Neural progenitor cell (in vitro differentiated cells): ENCODE measurements around the gene PRSS57. TPM values are rescaled to one million over a fixed set of nuclear protein-coding genes. Genes with fewer than 3 reads are reported as not detected.
"Not testable (repeated sequence)": the region's sequence is repeated elsewhere in the genome, so short reads cannot be mapped to it uniquely, and the experiment has no call there.

Source experiments
- DNase-seq: peaks from one replicate; pipeline ENCODE4 v3.0.0-alpha.2; 2016; ENCODE audit warnings: low spot score
- H2AFZ ChIP-seq: fragments of 200-600 bp; sonication (generic); replicated peaks from 2 replicates; pipeline ENCODE4 v1.6.1; 2016; ENCODE audit warnings: antibody characterized with exemption
- H3F3A ChIP-seq: fragments of 200-600 bp; sonication (generic); 2 replicates; pipeline ENCODE4 v1.6.1; 2016; ENCODE audit warnings: antibody characterized with exemption, low read depth
- H3K27ac ChIP-seq: fragments of 200-600 bp; sonication (generic); 2 replicates; pipeline ENCODE4 v1.5.1; 2016; ENCODE audit warnings: mild to moderate bottlenecking
- H3K27me3 ChIP-seq: fragments of 200-600 bp; sonication (generic); 2 replicates; pipeline ENCODE4 v1.6.1; 2016; ENCODE audit warnings: mild to moderate bottlenecking, moderate library complexity
- H3K36me3 ChIP-seq: fragments of 200-600 bp; sonication (generic); 2 replicates; pipeline ENCODE4 v1.5.1; 2016
- H3K4me1 ChIP-seq: fragments of 200-600 bp; sonication (generic); 2 replicates; pipeline ENCODE4 v1.6.1; 2016; ENCODE audit warnings: mixed run types
- H3K4me2 ChIP-seq: fragments of 200-600 bp; sonication (generic); 2 replicates; pipeline ENCODE4 v1.6.1; 2016
- H3K4me3 ChIP-seq: fragments of 200-600 bp; sonication (generic); 2 replicates; pipeline ENCODE4 v1.5.1; 2016
- H3K79me2 ChIP-seq: fragments of 200-600 bp; sonication (generic); 2 replicates; pipeline ENCODE4 v1.6.1; 2016; ENCODE audit warnings: low read depth
- H3K9ac ChIP-seq: fragments of 200-600 bp; sonication (generic); 2 replicates; pipeline ENCODE4 v1.6.1; 2016
- H3K9me3 ChIP-seq: fragments of 200-600 bp; sonication (generic); 2 replicates; pipeline ENCODE4 v1.5.1; 2016; ENCODE audit warnings: low read depth
- H4K20me1 ChIP-seq: fragments of 200-600 bp; sonication (generic); 2 replicates; pipeline ENCODE4 v1.6.1; 2016; ENCODE audit warnings: low read depth
- H3K27ac Mint-ChIP-seq: 3 replicates; pipeline ENCODE4 v1.8.0; 2021; ENCODE audit warnings: mixed read lengths
- H3K27me3 Mint-ChIP-seq: 2 replicates; pipeline ENCODE4 v1.8.0; 2022; ENCODE audit warnings: low read depth, mild to moderate bottlenecking, inconsistent platforms, moderate library complexity, mixed read lengths; ENCODE audit not compliant: insufficient read depth
- H3K36me3 Mint-ChIP-seq: 3 replicates; pipeline ENCODE4 v1.8.0; 2021; ENCODE audit warnings: mixed read lengths
- H3K4me1 Mint-ChIP-seq: 3 replicates; pipeline ENCODE4 v1.8.0; 2021; ENCODE audit warnings: mixed read lengths
- H3K4me3 Mint-ChIP-seq: 3 replicates; pipeline ENCODE4 v1.8.0; 2021; ENCODE audit warnings: mild to moderate bottlenecking, moderate library complexity, mixed read lengths
- H3K9me3 Mint-ChIP-seq: 3 replicates; pipeline ENCODE4 v1.8.0; 2020; ENCODE audit warnings: mixed read lengths
- CTCF ChIP-seq: fragments of 200-600 bp; sonication (generic); IDR thresholded peaks from 2 replicates; pipeline ENCODE4 v1.5.1; 2017; ENCODE audit warnings: antibody characterized with exemption, mild to moderate bottlenecking
- EZH2 ChIP-seq: fragments of 200-600 bp; sonication (generic); IDR thresholded peaks from 2 replicates; pipeline ENCODE4 v1.6.1; 2017; ENCODE audit warnings: antibody characterized with exemption, mild to moderate bottlenecking, moderate library complexity
- EZH2phosphoT487 ChIP-seq: fragments of 200-600 bp; sonication (generic); IDR thresholded peaks from 2 replicates; pipeline ENCODE4 v1.6.1; 2017; ENCODE audit warnings: antibody characterized with exemption
- total RNA-seq: library from RNA; depleted of rRNA; stranded (reverse); fragments of >200 nt; gene quantifications from 2 replicates; pipeline ENCODE4 v1.2.3, GENCODE V29; 2015; ENCODE audit warnings: low replicate concordance

Gene PRSS57
- total RNA-seq, 1 donor from 2014 or later, result not detected

- H3K36me3 ChIP-seq, result no peaks in the 10 kb centered on the region
- Mint-ChIP-seq H3K27ac (peak overlapping the region; percentile 27), H3K9me3 (peaks cover 3% of the 10 kb centered on the region), H3K4me3 (peak overlapping the region; percentile 68), H3K36me3 (peaks cover 2% of the 10 kb centered on the region), H3K27me3 (peaks cover 8% of the 10 kb centered on the region), H3K4me1 (peaks cover 11% of the 10 kb centered on the region)
- H3F3A ChIP-seq, result peaks cover 20% of the 10 kb centered on the region
- TF ChIP-seq EZH2phosphoT487, result no peak
- no peak for TF ChIP-seq CTCF
- no peak for TF ChIP-seq EZH2
- H2AFZ ChIP-seq, result no peak overlapping the region
- no peaks in the 10 kb centered on the region for H3K9me3 ChIP-seq
- H3K4me2 ChIP-seq, result peak overlapping the region; percentile 42
- H3K4me1 ChIP-seq, result no peaks in the 10 kb centered on the region
- peaks cover 16% of the 10 kb centered on the region for H3K27me3 ChIP-seq
- no peak for DNase-seq
- H4K20me1 ChIP-seq, result no peaks in the 10 kb centered on the region
- no peak overlapping the region for H3K4me3 ChIP-seq
- H3K27ac ChIP-seq, result no peak overlapping the region
- H3K79me2 ChIP-seq, result no peaks in the 10 kb centered on the region
- no peak overlapping the region for H3K9ac ChIP-seq
Measured at GRCh38 chr19:703329-703650, 8.0 kb upstream of the PRSS57 start.

- not testable (repeated sequence) for H3K79me2 ChIP-seq, H3K9ac ChIP-seq, H3K4me3 ChIP-seq, H3K36me3 ChIP-seq, H3K4me1 ChIP-seq, H2AFZ ChIP-seq, H3K4me2 ChIP-seq, DNase-seq, H4K20me1 ChIP-seq, H3K27ac ChIP-seq, H3K36me3 Mint-ChIP-seq, H3K4me1 Mint-ChIP-seq, H3K9me3 ChIP-seq, H3K9me3 Mint-ChIP-seq
- peaks cover 12% of the 10 kb centered on the region for H3K27me3 Mint-ChIP-seq
- Histone ChIP-seq H3K27me3 (peaks cover 16% of the 10 kb centered on the region), H3F3A (peaks cover 16% of the 10 kb centered on the region)
- H3K4me3 Mint-ChIP-seq, result peak overlapping the region; percentile 68
- H3K27ac Mint-ChIP-seq, result peak overlapping the region; percentile 27
Measured at GRCh38 chr19:702847-703246, 7.6 kb upstream of the PRSS57 start.

- H3K36me3 Mint-ChIP-seq, H3F3A ChIP-seq, H3K9me3 Mint-ChIP-seq, H3K4me3 ChIP-seq, H3K27ac ChIP-seq, H3K4me2 ChIP-seq, H3K27me3 ChIP-seq, H3K9me3 ChIP-seq, H2AFZ ChIP-seq, H3K4me1 Mint-ChIP-seq, H4K20me1 ChIP-seq, H3K27ac Mint-ChIP-seq, H3K79me2 ChIP-seq, DNase-seq, H3K27me3 Mint-ChIP-seq, H3K4me1 ChIP-seq, H3K9ac ChIP-seq, H3K36me3 ChIP-seq, H3K4me3 Mint-ChIP-seq: not testable (repeated sequence)
Measured at GRCh38 chr19:699885-700284, 4.6 kb upstream of the PRSS57 start.

GRCh38 chr19:698529-698928 lies 3.3 kb upstream of the PRSS57 start:
- H3K4me1 Mint-ChIP-seq, H3K36me3 ChIP-seq, H3K27me3 ChIP-seq, H3K27me3 Mint-ChIP-seq, H3K27ac Mint-ChIP-seq, H3K4me3 ChIP-seq, H3K9me3 ChIP-seq, H3K79me2 ChIP-seq, H3K4me2 ChIP-seq, H2AFZ ChIP-seq, H3K27ac ChIP-seq, H3K4me1 ChIP-seq, H3K4me3 Mint-ChIP-seq, H3K9me3 Mint-ChIP-seq, H3K36me3 Mint-ChIP-seq, H3K9ac ChIP-seq, H4K20me1 ChIP-seq, H3F3A ChIP-seq, DNase-seq: not testable (repeated sequence)

GRCh38 chr19:694481-695351 lies 536 bp downstream of the PRSS57 start:
- no peaks in the 10 kb centered on the region for H3K4me1 Mint-ChIP-seq
- no peak overlapping the region for H3K4me3 ChIP-seq
- H3K9me3 Mint-ChIP-seq, result no peaks in the 10 kb centered on the region
- H3K27ac ChIP-seq, result no peak overlapping the region
- no peaks in the 10 kb centered on the region for H3K4me1 ChIP-seq
- H2AFZ ChIP-seq, result no peak overlapping the region
- H3K27me3 Mint-ChIP-seq, result peaks cover 7% of the 10 kb centered on the region
- H4K20me1 ChIP-seq, result no peaks in the 10 kb centered on the region
- no peaks in the 10 kb centered on the region for H3K79me2 ChIP-seq
- H3K9ac ChIP-seq, result no peak overlapping the region
- TF ChIP-seq EZH2 (no peak), EZH2phosphoT487 (no peak), CTCF (no peak)
- no peak overlapping the region for H3K4me2 ChIP-seq
- no peaks in the 10 kb centered on the region for H3F3A ChIP-seq
- no peaks in the 10 kb centered on the region for H3K27me3 ChIP-seq
- H3K4me3 Mint-ChIP-seq, result no peak overlapping the region
- no peak overlapping the region for H3K27ac Mint-ChIP-seq
- H3K36me3 ChIP-seq, result no peaks in the 10 kb centered on the region
- DNase-seq, result no peak
- H3K36me3 Mint-ChIP-seq, result no peaks in the 10 kb centered on the region
- no peaks in the 10 kb centered on the region for H3K9me3 ChIP-seq
